CD4-positive, alpha-beta memory T cell (primary cell): ENCODE measurements around the gene CFAP70. TPM values are rescaled to one million over a fixed set of nuclear protein-coding genes. Genes with fewer than 3 reads are reported as not detected.
A peak's percentile ranks its signal among the peaks of the same experiment; 100 is the strongest.

Experiments used
- CTCF ChIA-PET: fragments of 350-600 bp; sonication (Branson Sonifier 250); formaldehyde crosslinking; loops from one replicate; lab custom pipeline; 2021; ENCODE audit warnings: inconsistent platforms; ENCODE audit not compliant: partially characterized antibody; lab: Charles Lee
- POLR2A ChIA-PET: fragments of 350-600 bp; sonication (Branson Sonifier 250); formaldehyde crosslinking; loops from one replicate; lab custom pipeline; 2021; ENCODE audit not compliant: partially characterized antibody; lab: Charles Lee
- DNase-seq, 5 donors: peaks; one replicate each; pipeline versions ENCODE4 v3.0.0 to v3.0.0-alpha.2; 2020 to 2022; ENCODE audit warnings: mixed read lengths in 1 of 5
- H3K27ac ChIP-seq: one replicate; pipeline ENCODE4 v1.7.0; 2013; ENCODE audit warnings: low read depth, low read length
- H3K27me3 ChIP-seq: 2 replicates; pipeline ENCODE4 v1.7.0; 2013; ENCODE audit warnings: mild to moderate bottlenecking, low read length, moderate library complexity; ENCODE audit not compliant: insufficient read depth
- H3K36me3 ChIP-seq: 2 replicates; pipeline ENCODE4 v1.7.0; 2013; ENCODE audit warnings: mild to moderate bottlenecking, low read length, moderate library complexity; ENCODE audit not compliant: insufficient read depth
- H3K4me1 ChIP-seq: 2 replicates; pipeline ENCODE4 v1.7.0; 2013; ENCODE audit warnings: mild to moderate bottlenecking, low read length, moderate library complexity; ENCODE audit not compliant: insufficient read depth
- H3K4me3 ChIP-seq, 2 donors: one replicate each; pipeline ENCODE4 v1.7.0; 2013; ENCODE audit warnings: low read length in 2 of 2, mild to moderate bottlenecking in 1 of 2
- H3K9me3 ChIP-seq, 2 donors: one replicate each; pipeline ENCODE4 v1.7.0; 2013; ENCODE audit warnings: low read length in 2 of 2, control low read depth in 1 of 2; ENCODE audit not compliant: control insufficient read depth in 1 of 2
- H3K27ac Mint-ChIP-seq, 7 donors: one replicate each; pipeline ENCODE4 v1.8.0; 2020 to 2021; ENCODE audit warnings: mixed read lengths in 7 of 7, mild to moderate bottlenecking in 6 of 7, inconsistent platforms in 3 of 7, moderate library complexity in 3 of 7
- H3K27me3 Mint-ChIP-seq, 2 donors: one replicate each; pipeline ENCODE4 v1.8.0; 2020 to 2021; ENCODE audit warnings: mixed read lengths in 2 of 2
- H3K36me3 Mint-ChIP-seq, 2 donors: one replicate each; pipeline ENCODE4 v1.8.0; 2020 to 2021; ENCODE audit warnings: mixed read lengths in 2 of 2, inconsistent platforms in 1 of 2, mild to moderate bottlenecking in 1 of 2
- H3K4me1 Mint-ChIP-seq, 4 donors: one replicate each; pipeline ENCODE4 v1.8.0; 2020 to 2021; ENCODE audit warnings: mixed read lengths in 4 of 4, mild to moderate bottlenecking in 1 of 4
- H3K4me3 Mint-ChIP-seq, 8 donors: one replicate each; pipeline ENCODE4 v1.8.0; 2020 to 2021; ENCODE audit warnings: mixed read lengths in 8 of 8, mild to moderate bottlenecking in 7 of 8, moderate library complexity in 6 of 8, inconsistent platforms in 3 of 8
- H3K9me3 Mint-ChIP-seq, 8 donors: one replicate each; pipeline ENCODE4 v1.8.0; 2020 to 2021; ENCODE audit warnings: mixed read lengths in 8 of 8, mild to moderate bottlenecking in 5 of 8, inconsistent platforms in 3 of 8, moderate library complexity in 1 of 8
- intact Hi-C: fragments of 100-400 bp; cut with micrococcal nuclease; formaldehyde crosslinking; loops from one replicate; pipeline ENCODE4 v1.15.1; 2023
- polyA plus RNA-seq, 2 donors: library from polyadenylated mRNA; unstranded; fragments of 300-500 nt; fragmentation: Illumina TruSeq; gene quantifications; one replicate each; pipeline ENCODE4 v1.2.3, GENCODE V29; 2021
- total RNA-seq, 2 experiments: library from RNA; stranded (reverse); gene quantifications; one replicate each; pipeline ENCODE4 v1.2.3, GENCODE V29; 2021

Gene CFAP70
- 1 to 10 TPM; 3.8 to 5.6 TPM for total RNA-seq
- under 1 TPM in 1 of 2 donors, not detected in 1; 0.82 TPM for polyA plus RNA-seq

- intact Hi-C loops, result loop anchor here (1.0 to 5.0 kb wide), 4 partner anchors 54 to 262 kb away; partner anchors contain the start of genes ANXA7, MRPS16, P4HA1 and PPP3CB
- Histone ChIP-seq H3K27me3 (no peaks in the 10 kb centered on the region), H3K36me3 (no peaks in the 10 kb centered on the region), H3K9me3 (no peaks in the 10 kb centered on the region), H3K4me1 (peaks cover 12% of the 10 kb centered on the region), H3K27ac (peak within 1 kb of the TSS; percentile 80), H3K4me3 (peak within 1 kb of the TSS; percentile 38 to 60)
- DNase-seq, result peak; percentile 92 to 96 (median 96)
- POLR2A ChIA-PET, result interaction anchor here (0.6 to 2.6 kb wide), 11 partner anchors 10 to 267 kb away, joined by 3 to 18 read pairs (median 4); partner anchors contain the start of genes ANXA7, DNAJC9, MRPS16 and PPP3CB
- peaks cover 9 to 21% (median 17%) of the 10 kb centered on the region in 4 donors for H3K4me1 Mint-ChIP-seq
- H3K27ac Mint-ChIP-seq, result peak within 1 kb of the TSS; percentile 91 to 99 (median 99)
- peaks cover 0 to 2% (median 0%) of the 10 kb centered on the region in 8 donors for H3K9me3 Mint-ChIP-seq
- peaks cover 0 to 4% of the 10 kb centered on the region in 2 donors for H3K27me3 Mint-ChIP-seq
- H3K36me3 Mint-ChIP-seq, result peaks cover 9 to 10% of the 10 kb centered on the region in 2 donors
- peak within 1 kb of the TSS; percentile 94 to 98 (median 97) for H3K4me3 Mint-ChIP-seq
- CTCF ChIA-PET, result interaction anchor here (1.0 to 1.2 kb wide), 3 partner anchors 10 to 263 kb away, joined by 3 to 5 read pairs (median 4); partner anchors contain the start of gene PPP3CB
Measured at GRCh38 chr10:73358331-73359279, at the start of gene CFAP70. Gene CFAP70 (minus strand): TSS chr10:73358864. CDS start chr10:73354796, 4,068 bp downstream.

GRCh38 chr10:73408061-73408460 lies 49.4 kb upstream of the CFAP70 start:
- Mint-ChIP-seq H3K27ac (no peak overlapping the region), H3K36me3 (peaks cover 16 to 25% of the 10 kb centered on the region in 2 donors), H3K4me1 (peaks cover 45 to 84% (median 60%) of the 10 kb centered on the region in 4 donors), H3K27me3 (no peaks in the 10 kb centered on the region), H3K4me3 (no peak overlapping the region), H3K9me3 (peaks cover 0 to 2% (median 0%) of the 10 kb centered on the region in 8 donors)
- Histone ChIP-seq H3K4me1 (peaks cover 56% of the 10 kb centered on the region), H3K36me3 (no peaks in the 10 kb centered on the region), H3K27me3 (no peaks in the 10 kb centered on the region), H3K9me3 (no peaks in the 10 kb centered on the region), H3K4me3 (no peak overlapping the region), H3K27ac (no peak overlapping the region)
- intact Hi-C loops, result no loop called here
- CTCF ChIA-PET, result no interaction called here
- POLR2A ChIA-PET, result no interaction called here
- no peak for DNase-seq

- intact Hi-C loops, result no loop called here
- H3K4me3 Mint-ChIP-seq, result peak overlapping the region in 2 of 8 donors; percentile 25 to 31
- POLR2A ChIA-PET, result no interaction called here
Measured at GRCh38 chr10:73407495-73407894, 48.8 kb upstream of the CFAP70 start.

GRCh38 chr10:73406846-73407245 lies 48.2 kb upstream of the CFAP70 start:
- ChIA-PET POLR2A (no interaction called here), CTCF (no interaction called here)
- H3K36me3 ChIP-seq, result no peaks in the 10 kb centered on the region
- no peaks in the 10 kb centered on the region for H3K27me3 Mint-ChIP-seq
- H3K27me3 ChIP-seq, result no peaks in the 10 kb centered on the region
- H3K27ac ChIP-seq, result no peak overlapping the region
- peaks cover 0 to 2% (median 0%) of the 10 kb centered on the region in 8 donors for H3K9me3 Mint-ChIP-seq
- no peaks in the 10 kb centered on the region for H3K9me3 ChIP-seq
- H3K36me3 Mint-ChIP-seq, result peaks cover 16 to 23% of the 10 kb centered on the region in 2 donors
- intact Hi-C loops, result no loop called here
- H3K4me3 Mint-ChIP-seq, result peak overlapping the region in 1 of 8 donors; percentile 2
- peak overlapping the region in 3 of 7 donors; percentile 7 to 47 (median 29) for H3K27ac Mint-ChIP-seq
- H3K4me3 ChIP-seq, result no peak overlapping the region
- peaks cover 43 to 79% (median 58%) of the 10 kb centered on the region in 4 donors for H3K4me1 Mint-ChIP-seq
- H3K4me1 ChIP-seq, result peaks cover 44% of the 10 kb centered on the region
- DNase-seq, result no peak

More at GRCh38 chr10:73407495-73407894, 48.8 kb upstream of the CFAP70 start:
- no peak for DNase-seq
- Histone ChIP-seq H3K4me1 (peaks cover 50% of the 10 kb centered on the region), H3K27ac (no peak overlapping the region), H3K9me3 (no peaks in the 10 kb centered on the region), H3K27me3 (no peaks in the 10 kb centered on the region), H3K4me3 (no peak overlapping the region), H3K36me3 (no peaks in the 10 kb centered on the region)
- Mint-ChIP-seq H3K36me3 (peaks cover 16 to 23% of the 10 kb centered on the region in 2 donors), H3K27ac (no peak overlapping the region), H3K27me3 (no peaks in the 10 kb centered on the region), H3K4me1 (peaks cover 43 to 84% (median 59%) of the 10 kb centered on the region in 4 donors), H3K9me3 (peaks cover 0 to 2% (median 0%) of the 10 kb centered on the region in 8 donors)
- CTCF ChIA-PET, result no interaction called here

- Histone ChIP-seq H3K27me3 (no peaks in the 10 kb centered on the region), H3K4me1 (peaks cover 35% of the 10 kb centered on the region), H3K27ac (no peak overlapping the region), H3K4me3 (no peak overlapping the region), H3K9me3 (no peaks in the 10 kb centered on the region), H3K36me3 (no peaks in the 10 kb centered on the region)
- H3K4me3 Mint-ChIP-seq, result no peak overlapping the region
- no peak for DNase-seq
- CTCF ChIA-PET, result no interaction called here
- peaks cover 35 to 72% (median 49%) of the 10 kb centered on the region in 4 donors for H3K4me1 Mint-ChIP-seq
- peak overlapping the region in 1 of 7 donors; percentile 12 for H3K27ac Mint-ChIP-seq
- peaks cover 17 to 19% of the 10 kb centered on the region in 2 donors for H3K36me3 Mint-ChIP-seq
- POLR2A ChIA-PET, result no interaction called here
- H3K9me3 Mint-ChIP-seq, result peaks cover 0 to 2% (median 0%) of the 10 kb centered on the region in 8 donors
- intact Hi-C loops, result no loop called here
- H3K27me3 Mint-ChIP-seq, result no peaks in the 10 kb centered on the region
Measured at GRCh38 chr10:73405556-73405955, 46.9 kb upstream of the CFAP70 start.

GRCh38 chr10:73404690-73405089 lies 46.0 kb upstream of the CFAP70 start:
- H3K4me3 ChIP-seq, result no peak overlapping the region
- H3K27me3 ChIP-seq, result no peaks in the 10 kb centered on the region
- peaks cover 15 to 17% of the 10 kb centered on the region in 2 donors for H3K36me3 Mint-ChIP-seq
- peaks cover 0 to 2% (median 0%) of the 10 kb centered on the region in 8 donors for H3K9me3 Mint-ChIP-seq
- H3K4me1 ChIP-seq, result peaks cover 27% of the 10 kb centered on the region
- DNase-seq, result no peak
- H3K27ac Mint-ChIP-seq, result no peak overlapping the region
- H3K27ac ChIP-seq, result no peak overlapping the region
- POLR2A ChIA-PET, result no interaction called here
- H3K4me3 Mint-ChIP-seq, result no peak overlapping the region
- peaks cover 31 to 63% (median 43%) of the 10 kb centered on the region in 4 donors for H3K4me1 Mint-ChIP-seq
- CTCF ChIA-PET, result no interaction called here
- H3K36me3 ChIP-seq, result no peaks in the 10 kb centered on the region
- no peaks in the 10 kb centered on the region for H3K27me3 Mint-ChIP-seq
- intact Hi-C loops, result no loop called here
- H3K9me3 ChIP-seq, result no peaks in the 10 kb centered on the region

- ChIA-PET POLR2A (interaction anchor here (1.3 to 2.0 kb wide), 2 partner anchors 9 to 11 kb away, joined by 3 to 4 read pairs; no protein-coding TSS in a partner anchor), CTCF (no interaction called here)
- Histone ChIP-seq H3K27ac (no peak overlapping the region), H3K9me3 (no peaks in the 10 kb centered on the region), H3K36me3 (peaks cover 16% of the 10 kb centered on the region), H3K4me3 (no peak overlapping the region), H3K27me3 (no peaks in the 10 kb centered on the region), H3K4me1 (peaks cover 13% of the 10 kb centered on the region)
- no peak for DNase-seq
- H3K4me3 Mint-ChIP-seq, result peak overlapping the region in 1 of 8 donors; percentile 17
- H3K9me3 Mint-ChIP-seq, result peaks cover 0 to 2% (median 0%) of the 10 kb centered on the region in 8 donors
- peaks cover 10 to 39% (median 23%) of the 10 kb centered on the region in 4 donors for H3K4me1 Mint-ChIP-seq
- H3K36me3 Mint-ChIP-seq, result peaks cover 16 to 29% of the 10 kb centered on the region in 2 donors
- H3K27ac Mint-ChIP-seq, result no peak overlapping the region
- intact Hi-C loops, result no loop called here
- H3K27me3 Mint-ChIP-seq, result no peaks in the 10 kb centered on the region
Measured at GRCh38 chr10:73401636-73402035, 43.0 kb upstream of the CFAP70 start.
